Activated CD4-positive, CD25-positive, alpha-beta regulatory T cell treated with anti-CD3 and anti-CD28 coated beads, Interleukin-2, amount 50 U/mL, for 16 hours (primary cell): Measurements from ENCODE around the gene NT5C1A.

Experiments
- DNase-seq: peaks from one replicate; pipeline ENCODE4 v3.0.0-alpha.2; 2020; ENCODE audit warnings: low read depth, low spot score

NT5C1A gene

DNA sequence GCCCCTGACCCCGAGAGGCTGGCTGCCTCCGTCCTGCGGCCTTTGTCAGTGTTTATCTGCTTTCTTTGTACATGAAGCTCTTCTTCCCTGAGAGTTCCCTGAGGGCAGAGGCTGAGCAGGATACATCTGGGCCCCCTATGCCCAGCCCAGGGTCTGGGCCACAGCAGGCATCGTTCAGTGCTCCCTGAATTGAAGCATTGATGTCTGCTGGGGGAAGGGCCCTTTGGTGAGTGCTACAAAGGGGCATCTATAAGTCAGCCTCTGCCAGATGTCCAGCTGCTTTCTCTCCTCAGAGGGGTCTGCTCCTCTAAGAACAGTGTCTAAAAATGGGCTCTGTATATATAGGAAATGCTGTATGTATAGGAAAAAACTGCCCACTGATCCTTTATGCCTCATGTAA is 34.5 kb downstream of the NT5C1A start:
- DNase-seq: no peak

DNA sequence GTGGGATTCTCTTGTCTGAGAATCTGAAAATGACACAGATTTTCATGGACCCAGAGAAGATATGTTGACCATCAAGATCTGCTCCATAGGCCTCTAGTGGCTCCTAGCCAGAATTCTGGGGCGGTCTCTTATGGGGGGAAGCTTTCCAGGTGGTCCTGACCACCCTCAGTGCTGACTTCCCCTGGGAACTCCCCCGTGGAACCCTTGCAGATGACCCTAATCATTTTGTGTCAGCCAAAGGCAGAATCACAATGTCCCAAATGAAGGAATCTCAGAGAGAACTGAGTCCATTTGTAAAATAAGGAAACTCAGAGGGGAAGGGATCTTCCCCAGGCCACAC is 36.1 kb downstream of the NT5C1A start:
- no peak for DNase-seq

DNA sequence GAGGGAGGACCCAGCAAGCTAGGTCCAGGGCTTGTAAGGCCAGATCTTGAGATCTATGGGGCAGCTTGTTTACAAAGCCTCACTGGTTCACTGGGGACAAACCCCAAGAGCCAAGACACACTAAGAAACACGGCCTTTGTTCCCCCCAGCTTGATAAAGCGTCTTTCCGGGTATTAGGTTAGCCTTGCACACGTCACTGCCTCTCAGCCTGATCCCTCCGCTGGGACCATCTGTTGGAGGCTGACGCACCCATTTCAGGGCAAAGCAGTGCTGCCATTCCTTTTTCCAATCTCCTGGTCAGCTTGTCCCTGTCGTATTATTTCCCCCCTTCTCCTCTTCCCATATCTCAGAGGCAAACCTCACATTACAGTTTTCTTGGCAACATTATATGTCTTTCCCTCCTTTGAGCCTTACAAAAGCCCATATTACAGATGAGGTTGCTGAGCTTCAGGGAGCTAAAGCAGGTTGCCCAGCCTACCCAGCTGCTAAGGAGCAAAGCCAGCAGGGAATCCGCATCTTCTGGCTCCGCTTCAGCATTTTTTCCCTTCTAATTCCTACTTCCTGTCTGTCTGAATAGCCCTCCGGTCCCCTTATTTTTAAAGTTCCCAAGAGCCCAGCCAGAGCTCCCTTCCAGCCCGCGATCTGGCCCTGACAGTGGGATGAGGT is 36.6 kb downstream of the NT5C1A start:
- DNase-seq: no peak

DNA sequence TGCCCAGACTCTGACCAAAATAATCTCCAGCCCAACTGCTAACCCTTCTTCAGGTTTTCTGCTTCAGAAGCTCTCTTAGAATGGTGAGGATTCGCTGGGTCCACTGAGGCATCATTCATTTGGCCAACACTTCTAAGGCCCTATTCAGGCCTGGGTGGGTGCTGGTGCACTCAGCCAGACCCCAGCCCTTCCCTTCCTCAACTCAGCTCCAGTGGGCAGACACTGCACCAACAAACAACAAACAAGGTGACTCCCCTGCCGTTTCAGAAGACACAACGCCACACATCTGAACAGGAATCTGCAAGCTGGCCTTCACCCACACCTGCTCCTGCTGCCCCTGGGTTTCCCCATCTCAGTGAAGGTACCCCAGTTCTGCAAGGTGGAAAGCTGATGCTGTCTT is 38.5 kb downstream of the NT5C1A start:
- no peak for DNase-seq

DNA sequence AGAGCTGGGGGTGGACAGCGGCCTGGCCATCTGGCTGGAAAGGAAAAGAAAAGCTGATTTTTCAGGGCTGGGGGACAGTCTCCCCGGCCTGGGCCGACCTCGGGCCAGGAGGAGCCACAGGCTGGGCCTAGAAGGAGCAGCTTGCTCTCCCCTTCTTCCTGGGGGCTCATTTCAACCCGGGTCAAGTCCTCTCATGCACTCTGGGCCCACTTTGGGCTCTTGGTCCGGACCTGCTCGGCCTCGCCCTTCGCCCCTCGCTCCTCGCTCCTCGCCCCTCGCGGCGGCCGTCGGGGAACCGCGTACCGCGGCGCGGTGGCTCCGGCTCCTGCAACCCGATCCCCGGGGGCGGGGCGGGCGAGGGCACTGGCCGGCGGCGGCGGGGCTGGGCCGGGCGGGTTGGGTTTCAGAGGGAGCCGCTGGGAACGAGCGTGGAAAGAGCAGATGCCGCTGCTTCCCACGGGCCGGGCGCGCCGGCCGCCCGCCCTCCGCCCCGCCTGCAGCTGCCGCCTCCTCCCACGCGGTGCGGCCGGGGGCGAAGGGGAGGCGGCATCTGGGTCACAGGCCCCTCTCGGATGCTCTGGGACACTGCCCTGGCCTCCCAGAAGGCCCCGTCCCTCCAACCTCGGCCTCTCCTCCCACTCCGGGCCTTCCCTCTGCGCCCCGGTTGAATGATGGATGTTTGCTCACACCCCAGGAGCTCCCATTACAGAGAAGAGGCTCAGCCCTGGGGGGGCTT is 39.1 kb downstream of the NT5C1A start:
- no peak for DNase-seq

DNA sequence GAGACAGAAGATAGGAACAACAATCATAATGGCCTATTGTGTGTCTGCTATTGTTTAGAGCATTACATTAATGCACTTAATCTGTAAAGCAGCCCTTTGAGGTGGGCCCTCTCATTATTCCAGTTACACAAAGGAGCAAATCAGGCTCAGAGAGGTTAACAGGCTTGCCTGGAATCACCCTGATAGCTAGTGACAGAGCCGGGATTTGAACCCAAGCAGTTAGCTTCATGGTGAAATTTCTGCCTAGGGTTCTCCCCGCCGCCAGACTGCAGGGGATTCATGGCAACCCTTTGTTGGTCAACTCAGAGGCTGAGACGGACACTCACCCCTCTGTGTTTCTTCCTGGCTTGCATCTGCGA is 39.6 kb downstream of the NT5C1A start:
- DNase-seq: no peak

DNA sequence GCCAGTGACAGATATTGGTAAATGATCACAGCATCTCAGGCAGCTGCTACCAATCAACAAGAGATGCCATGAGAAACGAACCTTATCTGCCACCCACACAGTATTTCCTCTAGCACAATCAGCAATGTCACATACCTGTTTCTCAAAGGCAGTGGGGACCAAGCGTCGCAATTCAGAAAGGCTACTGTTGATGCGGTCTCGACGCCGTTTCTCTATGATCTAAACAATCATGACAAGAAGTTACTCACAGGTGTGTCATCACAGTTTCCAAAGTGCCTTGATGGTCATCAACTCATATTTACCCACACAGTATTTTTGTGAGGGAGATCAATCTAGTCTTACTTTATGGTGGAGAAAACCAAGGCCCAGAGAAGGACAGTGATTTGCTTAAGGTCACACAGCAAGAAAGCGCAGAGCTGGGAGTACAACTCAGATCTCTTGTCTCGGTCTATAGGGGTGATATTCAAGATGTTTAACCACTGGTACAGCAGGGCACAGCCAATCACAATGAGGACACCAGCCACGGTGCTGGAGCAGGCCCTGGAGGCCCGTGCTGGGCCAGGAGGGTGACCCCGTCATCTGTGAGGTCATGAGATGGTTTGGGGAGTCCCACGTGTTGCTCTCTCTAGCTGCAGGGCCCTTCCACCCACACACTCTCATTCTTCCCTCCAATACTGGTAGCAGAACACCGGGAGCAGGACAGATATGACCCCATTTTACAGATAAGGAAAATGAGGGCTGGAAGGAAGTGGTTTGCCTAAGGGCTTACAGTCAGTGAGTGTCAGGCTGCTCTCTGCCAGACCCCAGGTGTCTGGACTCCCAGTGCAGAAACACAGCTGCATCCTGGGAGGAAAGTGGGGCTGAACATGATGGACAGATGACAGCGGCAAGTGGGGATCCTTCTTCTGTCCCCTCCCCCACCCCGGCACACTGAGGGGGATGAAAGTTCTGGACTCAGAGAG is 40.3 kb downstream of the NT5C1A start:
- no peak for DNase-seq

DNA sequence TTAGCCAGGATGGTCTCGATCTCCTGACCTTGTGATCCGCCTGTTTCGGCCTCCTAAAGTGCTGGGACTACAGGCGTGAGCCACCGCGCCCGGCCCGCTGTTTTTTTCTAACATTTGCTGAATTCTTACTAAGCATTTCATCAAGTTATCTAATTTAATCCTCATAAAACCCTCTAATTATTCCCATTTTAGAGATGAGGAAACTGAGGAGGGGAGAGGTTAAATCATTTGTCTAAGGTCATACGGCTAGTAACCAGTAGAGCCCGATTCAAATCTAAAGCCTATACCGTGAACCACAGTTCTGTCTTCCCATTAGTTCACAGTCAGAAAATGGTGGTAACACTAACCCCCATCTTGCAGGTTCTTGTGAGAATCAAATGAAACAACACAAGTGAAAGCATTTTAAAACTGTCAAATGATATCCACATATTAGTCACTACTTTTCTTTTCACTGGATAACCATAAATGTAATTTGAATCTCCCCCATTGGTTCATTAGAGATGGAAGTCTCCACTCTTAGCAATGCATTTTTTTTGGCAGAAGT is 43.0 kb downstream of the NT5C1A start:
- DNase-seq: no peak

DNA sequence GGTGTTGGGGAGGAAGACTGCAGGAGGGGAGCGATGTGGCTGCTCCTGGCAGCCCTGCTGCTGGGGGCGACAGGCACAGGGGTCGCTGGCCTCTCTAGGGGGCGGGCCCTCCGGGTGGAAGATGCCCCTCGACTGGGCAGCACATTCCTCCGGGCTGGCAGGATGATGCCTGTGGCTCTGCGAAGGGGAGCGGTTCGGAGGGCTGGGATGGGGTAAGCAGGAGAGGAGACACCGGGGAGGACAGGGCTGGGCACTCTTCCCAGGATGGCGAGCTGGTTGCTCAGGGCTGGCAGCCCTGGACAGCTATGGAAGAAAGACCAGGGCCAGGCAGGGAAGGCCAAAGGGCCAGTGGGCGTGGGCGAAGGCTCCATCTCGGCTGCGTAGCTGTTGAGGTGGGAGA is 45.3 kb downstream of the NT5C1A start:
- no peak for DNase-seq

DNA sequence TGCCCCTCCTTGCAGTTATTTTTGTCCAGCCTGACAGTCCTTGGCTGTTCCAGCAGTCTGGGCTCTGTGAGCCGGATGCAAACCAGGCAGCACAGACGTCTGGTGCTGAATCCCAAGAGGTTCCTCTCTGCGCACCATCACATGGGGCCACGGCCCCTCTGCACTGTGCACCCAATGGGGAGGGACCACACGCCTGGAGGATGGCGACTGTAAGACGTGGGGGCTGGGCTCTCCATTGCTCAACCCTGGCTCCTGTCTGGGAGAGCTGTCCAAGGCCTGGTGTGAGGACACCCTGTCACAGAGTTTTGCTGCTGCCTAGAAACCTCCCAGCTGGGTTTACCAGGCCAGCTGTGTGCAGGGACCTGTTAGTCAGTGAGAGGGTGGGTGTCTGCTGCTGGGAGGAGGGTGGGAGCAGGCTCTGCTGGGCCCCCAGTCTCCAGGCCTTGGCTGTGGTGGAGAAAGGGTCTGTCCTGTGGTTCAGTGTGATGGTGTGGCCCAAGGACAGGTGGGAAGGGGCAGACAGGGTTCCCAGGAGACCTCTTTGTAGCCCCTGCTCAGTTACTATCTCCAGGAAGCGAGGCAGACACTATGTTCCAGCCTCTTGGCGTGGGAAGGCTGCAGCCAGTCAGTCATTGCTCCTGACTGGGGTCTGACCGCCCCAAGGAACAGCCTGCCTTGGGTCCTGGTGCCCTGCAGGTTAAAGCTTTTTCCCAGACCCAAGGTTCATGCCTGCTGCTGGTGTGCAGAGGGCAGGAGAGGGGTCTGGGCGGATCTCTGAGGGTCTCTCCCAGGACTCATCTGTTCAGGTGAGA is 46.2 kb downstream of the NT5C1A start:
- DNase-seq: no peak

DNA sequence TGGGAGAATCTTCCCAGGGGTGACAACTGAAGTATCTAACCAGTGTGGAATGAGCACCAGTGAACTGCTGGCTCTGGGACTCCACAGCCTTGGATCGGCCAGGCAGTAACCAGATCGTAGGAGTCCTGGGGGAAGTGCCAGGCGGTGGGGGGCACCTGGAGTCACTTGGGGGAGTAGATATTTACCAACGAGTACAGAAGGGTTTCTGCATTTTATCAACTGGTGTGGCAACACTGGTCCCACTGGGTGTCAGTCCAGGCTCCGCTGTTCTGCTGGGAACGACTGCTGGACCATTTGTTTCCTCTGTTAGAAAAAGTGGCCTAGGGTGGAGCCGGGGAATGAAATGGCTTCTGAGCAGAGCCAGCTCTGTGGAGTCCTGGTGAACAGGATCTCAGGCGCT is 46.9 kb downstream of the NT5C1A start:
- no peak for DNase-seq

DNA sequence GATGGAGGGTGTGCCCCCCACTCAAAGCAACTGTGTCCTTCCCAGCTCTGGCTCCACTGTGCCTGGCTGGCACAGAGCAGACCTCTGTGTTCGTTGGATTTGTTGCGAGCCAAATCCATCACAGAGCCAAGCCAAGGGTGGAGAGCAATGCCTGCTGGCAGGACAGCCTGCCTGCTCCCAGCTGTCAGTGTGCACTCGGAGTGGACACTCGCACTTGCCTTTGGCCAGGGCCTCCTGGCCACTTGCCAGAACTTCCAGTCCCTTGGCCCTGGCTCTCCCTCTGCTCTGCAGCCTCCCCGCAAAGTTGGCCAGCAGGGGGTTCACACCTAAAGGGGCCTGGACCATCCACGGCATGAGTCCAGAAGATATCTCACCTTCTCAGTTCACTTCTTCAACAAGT is 48.9 kb downstream of the NT5C1A start:
- DNase-seq: no peak

DNA sequence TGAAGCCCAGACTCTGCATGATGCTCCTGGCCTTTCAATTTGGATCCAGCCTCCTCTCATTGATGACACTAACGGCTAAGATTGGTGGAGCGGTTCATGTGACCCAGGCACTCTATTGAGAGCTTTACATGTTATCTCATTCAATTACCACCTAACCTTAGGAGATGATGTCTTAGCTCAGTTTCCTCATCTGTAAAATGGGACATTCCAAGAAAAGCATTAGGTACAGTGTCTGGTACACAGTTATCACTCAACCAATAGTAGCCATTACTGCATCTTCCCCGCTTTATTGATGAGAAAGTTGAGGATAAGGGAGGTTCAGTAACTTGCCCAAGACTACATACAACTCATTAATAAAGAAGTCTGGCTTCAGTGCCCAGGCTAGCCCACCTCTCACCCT is 49.5 kb downstream of the NT5C1A start:
- no peak for DNase-seq

DNA sequence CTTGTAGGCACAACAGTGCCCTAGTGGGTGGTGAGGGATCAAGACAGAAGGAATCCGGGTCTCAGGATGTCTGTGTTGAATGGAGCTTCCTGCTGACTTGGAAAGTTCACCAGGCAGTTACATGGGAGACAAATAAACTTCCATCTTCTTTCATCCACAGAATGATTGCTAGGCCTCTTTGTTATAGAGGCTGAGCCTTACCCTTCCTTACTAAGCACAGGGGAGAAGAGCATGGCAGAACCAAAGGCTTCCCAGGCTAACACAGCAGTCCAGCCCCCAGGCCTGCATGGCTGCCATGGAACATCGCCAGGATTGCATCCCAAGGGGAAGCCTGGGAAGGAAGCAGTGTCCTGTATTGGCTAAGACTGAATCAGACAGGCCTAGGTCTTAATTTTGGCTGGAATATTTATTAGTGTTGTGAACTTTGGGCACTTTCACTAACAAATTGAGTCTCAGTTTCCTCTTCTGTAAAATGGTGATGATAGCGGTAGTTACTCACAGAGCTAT is 51.2 kb downstream of the NT5C1A start:
- DNase-seq: no peak

DNA sequence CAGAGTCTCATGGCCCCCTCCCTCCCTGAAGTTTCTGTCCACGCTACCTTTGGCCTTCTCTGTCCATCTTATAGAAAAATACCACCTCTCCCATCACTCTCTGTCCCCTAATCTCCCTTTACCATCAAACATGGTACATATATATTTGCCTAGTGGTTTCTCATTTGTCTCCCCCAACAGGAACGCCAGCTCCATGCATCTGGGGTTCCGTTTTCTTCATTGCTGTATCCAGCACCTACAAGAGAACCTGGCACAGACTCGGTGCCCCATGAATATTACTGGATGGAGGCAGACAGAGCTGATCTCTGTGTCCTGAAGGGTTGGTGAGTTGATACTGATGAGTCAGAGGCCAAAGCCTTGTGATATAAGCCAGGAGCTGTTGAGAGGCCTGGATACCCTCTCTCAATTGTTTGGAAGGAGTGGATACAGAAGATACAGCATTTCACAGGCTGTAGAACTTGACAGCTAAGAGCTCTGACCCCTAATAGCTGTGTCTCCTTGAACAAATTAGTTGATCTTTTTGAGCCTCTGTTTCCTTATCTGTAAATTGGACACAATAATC is 54.3 kb downstream of the NT5C1A start:
- DNase-seq: no peak

DNA sequence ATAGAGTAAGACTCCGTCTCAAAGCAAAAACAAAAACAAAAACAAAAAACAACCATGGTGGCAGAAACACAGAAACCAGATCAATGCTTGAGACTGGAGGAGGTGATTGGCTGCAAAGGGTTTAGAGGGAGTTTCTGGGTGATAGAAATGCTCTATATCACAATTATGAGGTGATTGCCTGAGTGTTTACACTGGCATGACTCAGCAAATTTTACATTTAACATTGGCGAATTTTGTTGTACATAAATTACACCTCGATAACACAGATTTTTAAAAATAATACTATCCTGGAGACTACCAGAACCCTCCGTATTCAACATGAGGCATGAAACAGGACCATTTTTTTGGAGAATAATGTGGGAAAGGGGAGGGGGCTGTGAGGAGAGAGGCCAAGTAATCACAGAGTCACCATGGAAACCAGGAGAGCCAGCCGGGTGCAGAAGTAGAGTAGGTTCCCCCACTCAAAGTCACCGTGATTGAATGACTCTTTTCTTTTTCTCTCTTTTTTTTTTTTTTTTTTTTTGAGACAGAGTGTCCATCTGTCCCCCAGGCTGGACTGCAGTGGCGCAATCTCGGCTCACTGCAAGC is 56.7 kb downstream of the NT5C1A start:
- no peak for DNase-seq

DNA sequence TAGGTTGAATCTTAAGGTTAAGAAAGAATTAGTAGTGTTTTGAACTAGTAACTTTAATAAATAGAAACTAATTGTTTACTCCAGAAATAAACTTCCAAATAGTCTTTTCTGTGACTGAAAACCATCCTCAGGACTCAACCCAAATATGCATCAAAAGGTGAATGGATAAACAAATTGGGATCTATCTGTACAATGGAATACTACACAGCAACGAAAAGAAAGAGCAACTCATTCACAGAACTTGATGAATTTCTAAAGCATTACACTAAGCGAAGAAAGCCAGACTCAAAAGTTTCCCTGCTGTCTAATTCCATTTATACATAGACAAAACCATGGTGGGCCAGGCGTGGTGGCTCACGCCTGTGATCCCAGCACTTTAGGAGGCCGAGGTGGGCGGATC is 57.4 kb downstream of the NT5C1A start:
- no peak for DNase-seq

DNA sequence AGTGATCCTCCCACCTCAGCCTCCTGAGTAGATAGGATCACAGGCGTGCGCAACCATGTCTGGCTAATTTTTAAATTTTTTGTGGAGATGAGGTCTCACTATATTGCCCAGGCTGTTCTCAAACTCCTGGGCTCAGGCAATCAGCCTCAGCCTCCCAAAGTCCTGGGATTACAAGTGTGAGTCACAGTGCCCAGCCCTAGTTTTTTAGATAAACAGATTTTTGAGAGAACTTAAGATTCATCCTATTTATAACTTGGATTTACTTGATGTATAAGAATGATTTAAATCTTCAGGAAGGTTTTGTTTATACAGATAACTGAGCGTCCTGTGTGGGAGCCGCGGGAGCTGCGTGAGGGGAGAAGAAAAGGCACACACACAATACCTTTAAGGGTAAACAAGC is 58.7 kb downstream of the NT5C1A start:
- DNase-seq: no peak

DNA sequence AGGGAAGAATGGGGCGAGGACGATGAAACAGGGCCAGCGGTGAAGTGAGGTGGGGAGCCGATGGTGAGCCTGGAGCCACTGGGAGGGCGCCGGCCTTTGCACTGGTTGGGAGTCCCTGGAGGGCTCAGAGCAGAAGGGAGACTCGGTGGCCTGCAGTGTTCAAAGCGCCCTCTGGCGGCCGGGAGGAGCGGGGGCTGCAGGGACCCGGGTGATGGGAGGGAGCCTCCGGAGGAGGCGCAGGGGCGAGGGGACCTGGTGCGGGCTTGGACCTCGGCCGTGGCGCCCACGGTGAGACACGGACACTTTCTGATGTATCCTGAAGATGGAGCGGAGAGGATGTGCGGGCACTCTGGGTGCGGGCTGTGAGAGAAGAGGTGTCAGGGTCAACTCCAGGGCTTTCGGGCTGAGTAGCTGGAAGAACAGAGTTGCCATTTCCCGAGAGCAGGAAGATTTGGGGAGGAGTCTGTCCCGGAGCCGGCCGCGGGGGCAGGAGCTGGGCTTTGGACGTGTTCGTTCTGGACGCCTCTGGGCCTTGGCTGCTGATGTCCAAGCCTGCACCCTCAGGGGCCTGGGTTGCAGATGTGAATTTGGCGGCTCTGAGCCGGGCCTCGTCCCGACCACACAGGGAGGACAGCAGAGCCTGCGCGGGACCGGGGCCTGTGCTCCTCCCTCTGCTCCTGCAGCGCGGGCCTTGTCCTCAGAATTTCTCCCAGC is 62.1 kb downstream of the NT5C1A start:
- DNase-seq: peak; percentile 59
